Body of pancreas (tissue), 4 donors: ENCODE measurements around the gene GMDS. TPM values are rescaled to one million over a fixed set of nuclear protein-coding genes. Genes with fewer than 3 reads are reported as not detected.

Experiments used
- ATAC-seq: fragments of 150-250 bp; one replicate; pipeline ENCODE4 v1.9.1; 2016
- DNase-seq, 4 donors: peaks; one replicate each; pipeline ENCODE4 v3.0.0-alpha.2; 2019
- H3K27ac ChIP-seq, 4 donors: fragments of 200-600 bp; sonication (generic); 1 replicate in 3 of 4; 2 replicates in 1 of 4; pipeline versions ENCODE4 v1.5.1 to v1.6.1; 2016 to 2019; ENCODE audit warnings: mild to moderate bottlenecking in 1 of 4, mixed read lengths in 1 of 4, moderate library complexity in 1 of 4
- H3K27me3 ChIP-seq, 2 donors: fragments of 200-600 bp; sonication (generic); one replicate each; pipeline ENCODE4 v1.6.0; 2016; ENCODE audit warnings: mild to moderate bottlenecking in 1 of 2
- H3K36me3 ChIP-seq, 2 donors: fragments of 200-600 bp; sonication (generic); replicated peaks in 1 of 2; 2 replicates each; pipeline ENCODE4 v1.5.1; 2016; ENCODE audit warnings: low read depth in 2 of 2; ENCODE audit not compliant: insufficient read depth in 1 of 2
- H3K4me1 ChIP-seq: fragments of 200-600 bp; sonication (generic); one replicate; pipeline ENCODE4 v1.6.0; 2016
- H3K4me3 ChIP-seq, 2 donors: fragments of 200-600 bp; sonication (generic); 1 replicate in 1 of 2; 2 replicates in 1 of 2; pipeline ENCODE4 v1.5.1; 2016 to 2019
- H3K9me3 ChIP-seq, 3 donors: fragments of 200-600 bp; sonication (generic); 1 replicate in 2 of 3; 2 replicates in 1 of 3; pipeline ENCODE4 v1.5.1; 2016
- CTCF ChIP-seq, 7 experiments: fragments of 450-650 bp in 4 of 7; fragments of 200-600 bp in 3 of 7; sonication (generic) in 3 of 7; IDR thresholded peaks; one replicate each; pipeline ENCODE4 v1.5.1; 2016 to 2019; ENCODE audit warnings: antibody characterized with exemption in 7 of 7
- POLR2A ChIP-seq, 3 donors: fragments of 450-650 bp; IDR thresholded peaks; one replicate each; pipeline ENCODE4 v1.6.1; 2016; ENCODE audit warnings: antibody characterized with exemption in 3 of 3, mild to moderate bottlenecking in 2 of 3
- WGBS, 2 donors: methylation state at CpG; one replicate each; pipeline ENCODE4 v1.1.5; 2017; 5-methylcytosine and 5-hydroxymethylcytosine counted together
- intact Hi-C: fragments of 100-400 bp; cut with DNase I; formaldehyde crosslinking; loops from one replicate; pipeline ENCODE4 v1.15.1; 2023
- total RNA-seq, 2 donors: library from RNA; depleted of rRNA; stranded (reverse); fragments of >200 nt; gene quantifications; one replicate each; pipeline ENCODE4 v1.1.0, GENCODE V29; 2016

The GMDS gene
- total RNA-seq, 2 donors from 2014 or later: 34.5 to 63.3 TPM

- TF ChIP-seq CTCF (IDR thresholded peaks at IDR 0.05) (no peak), POLR2A (IDR thresholded peaks at IDR 0.05) (no peak)
- Histone ChIP-seq H3K4me3 (no peak overlapping the region), H3K36me3 (no peaks in the 10 kb centered on the region), H3K27ac (no peak overlapping the region), H3K27me3 (no peaks in the 10 kb centered on the region), H3K4me1 (peaks cover 3% of the 10 kb centered on the region), H3K9me3 (no peaks in the 10 kb centered on the region)
- no peak for DNase-seq
- ATAC-seq: peak; percentile 27
- intact Hi-C loops: no loop called here
- WGBS, 2 donors: 62 to 84% methylated on average over 11 of the region's 11 CpGs
These were observed 121.1 kb downstream of the GMDS start for GRCh38 chr6:2124260-2124709.

GRCh38 chr6:2120912-2121311 lies 124.5 kb downstream of the GMDS start:
- intact Hi-C loops: no loop called here
- no peak overlapping the region for H3K27ac ChIP-seq
- no peaks in the 10 kb centered on the region for H3K27me3 ChIP-seq
- TF ChIP-seq CTCF (IDR thresholded peaks at IDR 0.05) (no peak), POLR2A (IDR thresholded peaks at IDR 0.05) (no peak)
- no peak overlapping the region for H3K4me3 ChIP-seq
- H3K9me3 ChIP-seq: no peaks in the 10 kb centered on the region
- H3K4me1 ChIP-seq: peaks cover 19% of the 10 kb centered on the region
- 93 to 94% methylated on average over 3 of the region's 3 CpGs for WGBS, 2 donors
- ATAC-seq (no peak), DNase-seq (no peak)
- H3K36me3 ChIP-seq: no peaks in the 10 kb centered on the region

GRCh38 chr6:2119275-2119674 lies 126.1 kb downstream of the GMDS start:
- Histone ChIP-seq H3K9me3 (no peaks in the 10 kb centered on the region), H3K36me3 (no peaks in the 10 kb centered on the region), H3K27me3 (no peaks in the 10 kb centered on the region), H3K4me1 (peaks cover 19% of the 10 kb centered on the region), H3K4me3 (no peak overlapping the region), H3K27ac (peak overlapping the region in 1 of 4 donors; percentile 36)
- TF ChIP-seq CTCF (IDR thresholded peaks at IDR 0.05): no peak
- TF ChIP-seq POLR2A (IDR thresholded peaks at IDR 0.05): no peak
- DNase-seq: no peak
- intact Hi-C loops: no loop called here
- WGBS, 2 donors: 20 to 32% methylated on average over 1 of the region's 1 CpG
- peak; percentile 80 for ATAC-seq

- no peaks in the 10 kb centered on the region for H3K9me3 ChIP-seq
- H3K36me3 ChIP-seq: no peaks in the 10 kb centered on the region
- no peak overlapping the region for H3K4me3 ChIP-seq
- TF ChIP-seq CTCF (IDR thresholded peaks at IDR 0.05): no peak
- no peak for TF ChIP-seq POLR2A (IDR thresholded peaks at IDR 0.05)
- ATAC-seq (peak; percentile 86), DNase-seq (peak; percentile 58 to 72 (median 71))
- H3K27me3 ChIP-seq: no peaks in the 10 kb centered on the region
- intact Hi-C loops: no loop called here
- 23 to 32% methylated on average over 1 of the region's 1 CpG for WGBS, 2 donors
- H3K27ac ChIP-seq: peak overlapping the region in 2 of 4 donors; percentile 26 to 30
- peaks cover 19% of the 10 kb centered on the region for H3K4me1 ChIP-seq
These were observed 127.3 kb downstream of the GMDS start for GRCh38 chr6:2118136-2118535.

GRCh38 chr6:2117447-2117846 lies 128.0 kb downstream of the GMDS start:
- peak overlapping the region in 2 of 4 donors; percentile 26 to 30 for H3K27ac ChIP-seq
- H3K9me3 ChIP-seq: no peaks in the 10 kb centered on the region
- DNase-seq (no peak), ATAC-seq (no peak)
- peaks cover 19% of the 10 kb centered on the region for H3K4me1 ChIP-seq
- H3K4me3 ChIP-seq: no peak overlapping the region
- no peaks in the 10 kb centered on the region for H3K36me3 ChIP-seq
- WGBS, 2 donors: 91% methylated on average over 7 of the region's 7 CpGs
- intact Hi-C loops: no loop called here
- no peaks in the 10 kb centered on the region for H3K27me3 ChIP-seq
- TF ChIP-seq CTCF (IDR thresholded peaks at IDR 0.05) (no peak), POLR2A (IDR thresholded peaks at IDR 0.05) (no peak)
